ENCODE results near the gene FUCA2.

Gene FUCA2

GRCh38 chr6:143496974-143497373, 14.5 kb downstream of the FUCA2 start:
- Histone ChIP-seq H3K36me3 (peaks cover 53% of the 10 kb centered on the region), H3K27ac (no peak overlapping the region), H3K27me3 (no peaks in the 10 kb centered on the region), H3K4me3 (ENCODE audit: low read depth in 1 of 2, low read length in 1 of 2) (no peak overlapping the region), H3K9me3 (no peaks in the 10 kb centered on the region), H3K4me1 (ENCODE audit: control insufficient read depth in 1 of 2, insufficient read depth in 1 of 2, low read depth in 1 of 2, low read length in 1 of 2) (no peaks in the 10 kb centered on the region)
- TF ChIP-seq CTCF (IDR thresholded peaks at IDR 0.05) = no peak

GRCh38 chr6:143490775-143491174, 20.7 kb downstream of the FUCA2 start:
- Histone ChIP-seq H3K36me3 (peaks cover 16% of the 10 kb centered on the region), H3K4me1 (ENCODE audit: control insufficient read depth in 1 of 2, insufficient read depth in 1 of 2, low read depth in 1 of 2, low read length in 1 of 2) (no peaks in the 10 kb centered on the region), H3K27ac (no peak overlapping the region), H3K9me3 (no peaks in the 10 kb centered on the region), H3K4me3 (ENCODE audit: low read depth in 1 of 2, low read length in 1 of 2) (no peak overlapping the region), H3K27me3 (no peaks in the 10 kb centered on the region)
- no peak for TF ChIP-seq CTCF (IDR thresholded peaks at IDR 0.05)

GRCh38 chr6:143490244-143490643, 21.3 kb downstream of the FUCA2 start:
- Histone ChIP-seq H3K27me3 (no peaks in the 10 kb centered on the region), H3K9me3 (no peaks in the 10 kb centered on the region), H3K36me3 (peaks cover 10% of the 10 kb centered on the region), H3K4me3 (ENCODE audit: low read depth in 1 of 2, low read length in 1 of 2) (no peak overlapping the region), H3K4me1 (ENCODE audit: control insufficient read depth in 1 of 2, insufficient read depth in 1 of 2, low read depth in 1 of 2, low read length in 1 of 2) (no peaks in the 10 kb centered on the region), H3K27ac (no peak overlapping the region)
- TF ChIP-seq CTCF (IDR thresholded peaks at IDR 0.05) = no peak

- Histone ChIP-seq H3K9me3 (no peaks in the 10 kb centered on the region), H3K27me3 (no peaks in the 10 kb centered on the region)
These were observed 24.8 kb downstream of the FUCA2 start for GRCh38 chr6:143486752-143487151.

GRCh38 chr6:143485967-143486366, 25.6 kb downstream of the FUCA2 start:
- no peaks in the 10 kb centered on the region for H3K27me3 ChIP-seq
- H3K27ac ChIP-seq = no peak overlapping the region
- no peak overlapping the region for H3K4me3 ChIP-seq (ENCODE audit: low read depth in 1 of 2, low read length in 1 of 2)
- no peaks in the 10 kb centered on the region for H3K4me1 ChIP-seq (ENCODE audit: control insufficient read depth in 1 of 2, insufficient read depth in 1 of 2, low read depth in 1 of 2, low read length in 1 of 2)
- TF ChIP-seq CTCF (IDR thresholded peaks at IDR 0.05) = no peak
- H3K9me3 ChIP-seq = no peaks in the 10 kb centered on the region
- no peaks in the 10 kb centered on the region for H3K36me3 ChIP-seq

More at GRCh38 chr6:143486752-143487151, 24.8 kb downstream of the FUCA2 start:
- no peak for TF ChIP-seq CTCF (IDR thresholded peaks at IDR 0.05)
- Histone ChIP-seq H3K4me3 (ENCODE audit: low read depth in 1 of 2, low read length in 1 of 2) (no peak overlapping the region), H3K4me1 (ENCODE audit: control insufficient read depth in 1 of 2, insufficient read depth in 1 of 2, low read depth in 1 of 2, low read length in 1 of 2) (no peaks in the 10 kb centered on the region), H3K27ac (no peak overlapping the region), H3K36me3 (no peaks in the 10 kb centered on the region)

- TF ChIP-seq CTCF (IDR thresholded peaks at IDR 0.05) = no peak
- H3K27me3 ChIP-seq = no peaks in the 10 kb centered on the region
- no peak overlapping the region for H3K4me3 ChIP-seq (ENCODE audit: low read depth in 1 of 2, low read length in 1 of 2)
- H3K4me1 ChIP-seq (ENCODE audit: control insufficient read depth in 1 of 2, insufficient read depth in 1 of 2, low read depth in 1 of 2, low read length in 1 of 2) = no peaks in the 10 kb centered on the region
- H3K9me3 ChIP-seq = no peaks in the 10 kb centered on the region
- H3K27ac ChIP-seq = no peak overlapping the region
- peaks cover 5% of the 10 kb centered on the region for H3K36me3 ChIP-seq
These were observed 28.9 kb downstream of the FUCA2 start for GRCh38 chr6:143482593-143482992.

All from neutrophil (primary cell).